Uterus (tissue), 2 donors: ENCODE results near the gene KMT5B.

Experiments
- CTCF ChIP-seq, 4 experiments: fragments of 200-600 bp in 2 of 4; fragments of 450-650 bp in 2 of 4; sonication (generic) in 2 of 4; IDR thresholded peaks; one replicate each; pipeline ENCODE4 v1.5.1; 2016 to 2019; ENCODE audit warnings: antibody characterized with exemption in 4 of 4, mild to moderate bottlenecking in 2 of 4, moderate library complexity in 1 of 4
- POLR2A ChIP-seq, 2 donors: fragments of 450-650 bp; IDR thresholded peaks; one replicate each; pipeline ENCODE4 v1.6.1; 2016; ENCODE audit warnings: antibody characterized with exemption in 2 of 2, mild to moderate bottlenecking in 1 of 2, moderate library complexity in 1 of 2

- TF ChIP-seq CTCF (IDR thresholded peaks at IDR 0.05) (no peak), POLR2A (IDR thresholded peaks at IDR 0.05) (no peak)
Observed at GRCh38 chr11:68242616-68243015, 29.5 kb upstream of the KMT5B start.
